Measurements from ENCODE around the gene TIPARP.

- TF ChIP-seq CTCF (IDR thresholded peaks at IDR 0.05) (no peak), POLR2A (IDR thresholded peaks at IDR 0.05) (no peak)
Measured at GRCh38 chr3:156721687-156722618, 47.6 kb downstream of the TIPARP start.

All from right lobe of liver (tissue), 4 donors.